ENCODE data around the gene ARHGEF3.
"Not testable (repeated sequence)": the region's sequence is repeated elsewhere in the genome, so short reads cannot be mapped to it uniquely, and the experiment has no call there.

- not testable (repeated sequence) for TF ChIP-seq CTCF (conservative IDR thresholded peaks at IDR 0.05); ZFX (IDR thresholded peaks at IDR 0.05)
Measured at GRCh38 chr3:56758042-56758441, 43.7 kb downstream of the ARHGEF3 start.
